Limb (tissue), 2 donors: ENCODE data around the gene PPP1R2B.

Source experiments
- DNase-seq, 2 donors: peaks; one replicate each; pipeline ENCODE4 v3.0.0-alpha.2; 2016; ENCODE audit errors: extremely low spot score in 2 of 2

Gene PPP1R2B

GRCh38 chr5:156871212-156871611 is 21.1 kb downstream of the PPP1R2B start:
- no peak for DNase-seq

GRCh38 chr5:156879665-156880285 is 29.7 kb downstream of the PPP1R2B start:
- DNase-seq, result no peak

- DNase-seq, result no peak
Measured at GRCh38 chr5:156883316-156883875, 33.3 kb downstream of the PPP1R2B start.

GRCh38 chr5:156888520-156888919 is 38.4 kb downstream of the PPP1R2B start:
- DNase-seq, result no peak

- DNase-seq, result no peak
Measured at GRCh38 chr5:156892223-156892622, 42.1 kb downstream of the PPP1R2B start.

GRCh38 chr5:156892864-156893263 is 42.8 kb downstream of the PPP1R2B start:
- no peak for DNase-seq

GRCh38 chr5:156893517-156893916 is 43.4 kb downstream of the PPP1R2B start:
- no peak for DNase-seq

- no peak for DNase-seq
Measured at GRCh38 chr5:156896546-156896945, 46.5 kb downstream of the PPP1R2B start.
